HCT116 (cell line): Measurements from ENCODE around the gene DIPK1B. TPM values are rescaled to one million over a fixed set of nuclear protein-coding genes. Genes with fewer than 3 reads are reported as not detected.
A peak's percentile ranks its signal among the peaks of the same experiment; 100 is the strongest.

ENCODE experiments used
- ATAC-seq: fragments of 200-7000 bp; cut with Tn5 transposase; 2 replicates; pipeline ENCODE4 v1.9.1; 2020; ENCODE audit warnings: mild to moderate bottlenecking, moderate library complexity
- BruUV-seq: library from RNA; stranded (reverse); fragments of 400-500 nt; replicated peaks from 2 replicates; lab custom pipeline; 2021; lab: Mats Ljungman, UMichigan
- CTCF ChIA-PET: fragments of 300-600 bp; sonication (Branson Sonifier 250); formaldehyde crosslinking; loops from one replicate; lab custom pipeline; 2021; ENCODE audit warnings: antibody characterized with exemption; lab: Charles Lee
- POLR2A ChIA-PET: fragments of 300-600, 350-600 bp; sonication (Branson Sonifier 250); formaldehyde crosslinking; loops from one replicate; lab custom pipeline; 2021; ENCODE audit warnings: antibody characterized with exemption; lab: Charles Lee
- RAD21 ChIA-PET, 2 experiments: fragments of 300-600 bp; sonication (Branson Sonifier 250); formaldehyde crosslinking; loops; one replicate each; lab custom pipeline; 2023; ENCODE audit warnings: low total read pairs in 2 of 2; ENCODE audit not compliant: uncharacterized antibody in 2 of 2, unreplicated experiment in 2 of 2, low non-redundant PET in 1 of 2; lab: Charles Lee
- DNase-seq: peaks from one replicate; pipeline ENCODE4 v3.0.0-alpha.2; 2010; ENCODE audit warnings: low read depth, low spot score
- H2AFZ ChIP-seq: fragments of 200-600 bp; shearing (Covaris generic), sonication (generic); 2 replicates; pipeline ENCODE4 v1.6.1; 2017; ENCODE audit warnings: low read depth, mixed run types, mixed read lengths, antibody characterized with exemption, low read length; ENCODE audit not compliant: poor library complexity, severe bottlenecking
- H3K27ac ChIP-seq: 2 replicates; pipeline ENCODE4 v1.5.1; 2012; ENCODE audit warnings: low read depth, low read length
- H3K27me3 ChIP-seq: fragments of 200-600 bp; sonication (generic); 2 replicates; pipeline ENCODE4 v1.6.1; 2016; ENCODE audit warnings: mixed run types, low read length, mixed read lengths; ENCODE audit not compliant: insufficient read depth
- H3K36me3 ChIP-seq, 2 experiments: fragments of 200-500 bp in 1 of 2; fragments of 200-600 bp in 1 of 2; sonication (Bioruptor generic) in 1 of 2; sonication (generic) in 1 of 2; 2 replicates each; pipeline versions ENCODE4 v1.5.1 to v1.6.1; 2014 to 2016; ENCODE audit warnings: low read length in 2 of 2, inconsistent platforms in 1 of 2, mixed read lengths in 1 of 2, mixed run types in 1 of 2; ENCODE audit not compliant: insufficient read depth in 2 of 2, control insufficient read depth in 1 of 2
- H3K4me1 ChIP-seq, 2 experiments: fragments of 200-600 bp in 1 of 2; sonication (generic) in 1 of 2; 2 replicates each; pipeline versions ENCODE4 v1.5.1 to v1.6.1; 2012 to 2017; ENCODE audit warnings: low read length in 2 of 2, inconsistent platforms in 1 of 2, mild to moderate bottlenecking in 1 of 2, mixed read lengths in 1 of 2, mixed run types in 1 of 2, moderate library complexity in 1 of 2; ENCODE audit not compliant: insufficient read depth in 2 of 2, control insufficient read depth in 1 of 2
- H3K4me2 ChIP-seq: fragments of 200-600 bp; sonication (generic); 2 replicates; pipeline ENCODE4 v1.6.1; 2017; ENCODE audit warnings: mixed run types, low read length, mixed read lengths
- H3K4me3 ChIP-seq, 2 experiments: fragments of 200-600 bp in 1 of 2; sonication (generic) in 1 of 2; replicated peaks in 1 of 2; 2 replicates each; pipeline ENCODE4 v1.5.1; 2011 to 2016; ENCODE audit warnings: low read length in 2 of 2, control low read depth in 1 of 2, low read depth in 1 of 2, mild to moderate bottlenecking in 1 of 2, mixed read lengths in 1 of 2, mixed run types in 1 of 2
- H3K79me2 ChIP-seq: fragments of 200-600 bp; sonication (generic); 2 replicates; pipeline ENCODE4 v1.6.1; 2017; ENCODE audit warnings: mild to moderate bottlenecking, mixed run types, low read length, moderate library complexity, mixed read lengths; ENCODE audit not compliant: insufficient read depth
- H3K9ac ChIP-seq: fragments of 200-600 bp; sonication (generic); 2 replicates; pipeline ENCODE4 v1.6.1; 2016; ENCODE audit warnings: low read length, mixed read lengths
- H3K9me2 ChIP-seq: fragments of 200-600 bp; sonication (generic), shearing (Covaris generic); 2 replicates; pipeline ENCODE4 v1.6.1; 2017; ENCODE audit warnings: mixed run types, mild to moderate bottlenecking, moderate library complexity; ENCODE audit not compliant: insufficient read depth
- H3K9me3 ChIP-seq, 2 experiments: fragments of 200-500 bp in 1 of 2; fragments of 200-600 bp in 1 of 2; sonication (Bioruptor generic) in 1 of 2; sonication (generic) in 1 of 2; 2 replicates each; pipeline ENCODE4 v1.6.1; 2014 to 2017; ENCODE audit warnings: low read length in 2 of 2, mixed read lengths in 2 of 2, inconsistent platforms in 1 of 2, low read depth in 1 of 2, mild to moderate bottlenecking in 1 of 2, mixed run types in 1 of 2, moderate library complexity in 1 of 2; ENCODE audit not compliant: control insufficient read depth in 1 of 2, insufficient read depth in 1 of 2
- H4K20me1 ChIP-seq: fragments of 200-600 bp; sonication (generic), shearing (Covaris generic); 2 replicates; pipeline ENCODE4 v1.6.1; 2017; ENCODE audit warnings: mixed run types, mild to moderate bottlenecking, moderate library complexity; ENCODE audit not compliant: insufficient read depth
- CTCF ChIP-seq, 3 experiments: fragments of 200-600 bp in 1 of 3; sonication (generic) in 1 of 3; IDR thresholded peaks in 2 of 3; conservative IDR thresholded peaks in 1 of 3; 2 replicates each; pipeline ENCODE4 v1.5.1; 2012 to 2017; ENCODE audit warnings: low read depth in 2 of 3, low read length in 2 of 3, antibody characterized with exemption in 1 of 3, borderline replicate concordance in 1 of 3, control low read depth in 1 of 3, mild to moderate bottlenecking in 1 of 3, mixed read lengths in 1 of 3, mixed run types in 1 of 3, moderate library complexity in 1 of 3; ENCODE audit not compliant: insufficient read depth in 1 of 3
- EZH2 ChIP-seq: fragments of 200-600 bp; sonication (generic); IDR thresholded peaks from 2 replicates; pipeline ENCODE4 v1.6.1; 2017; ENCODE audit warnings: antibody characterized with exemption, mixed run types
- EZH2phosphoT487 ChIP-seq: fragments of 200-600 bp; IDR thresholded peaks from 2 replicates; pipeline ENCODE4 v1.6.1; 2018; ENCODE audit warnings: antibody characterized with exemption, borderline replicate concordance
- JUND ChIP-seq: IDR thresholded peaks from 2 replicates; pipeline ENCODE4 v1.6.1; 2012
- RAD21 ChIP-seq: IDR thresholded peaks from 2 replicates; pipeline ENCODE4 v1.6.1; 2012; ENCODE audit warnings: low read depth, mild to moderate bottlenecking
- REST ChIP-seq: IDR thresholded peaks from 2 replicates; pipeline ENCODE4 v1.6.1; 2012; ENCODE audit warnings: low read depth
- SP1 ChIP-seq: IDR thresholded peaks from 2 replicates; pipeline ENCODE4 v1.6.1; 2012; ENCODE audit warnings: low read depth
- SRF ChIP-seq: IDR thresholded peaks from 2 replicates; pipeline ENCODE4 v1.6.1; 2012; ENCODE audit warnings: low read depth
- TCF7L2 ChIP-seq: IDR thresholded peaks from 2 replicates; pipeline ENCODE4 v1.7.0; 2011; ENCODE audit warnings: borderline replicate concordance, inconsistent platforms; ENCODE audit not compliant: insufficient read depth, insufficient read length; ENCODE audit errors: extremely low read depth
- ZFX ChIP-seq: fragments of 450-650 bp; IDR thresholded peaks from 2 replicates; pipeline ENCODE4 v1.6.1; 2017
- ZNF274 ChIP-seq: fragments of 200-500 bp; sonication (Bioruptor generic); IDR thresholded peaks from 2 replicates; pipeline ENCODE4 v1.6.1; 2014; ENCODE audit warnings: mild to moderate bottlenecking, low read depth, low read length, inconsistent platforms
- intact Hi-C: fragments of 100-400 bp; cut with micrococcal nuclease; formaldehyde crosslinking; loops from 2 replicates; pipeline ENCODE4 v1.10.0; 2022
- total RNA-seq: library from RNA; stranded (reverse); gene quantifications from one replicate; pipeline ENCODE4 v1.2.1, GENCODE V29; 2021; ENCODE audit not compliant: unreplicated experiment

Gene DIPK1B
- total RNA-seq, 1 experiment from 2014 or later, result 15.6 TPM

- Histone ChIP-seq H3K4me3 (no peak overlapping the region), H3K4me2 (no peak overlapping the region), H3K4me1 (peaks cover 0 to 33% of the 10 kb centered on the region in 2 experiments; a peak in 2 of 4 replicates), H3K27me3 (no peaks in the 10 kb centered on the region)
- no peak for ATAC-seq
- RAD21 ChIA-PET, result no interaction called here
- no peak for TF ChIP-seq CTCF (IDR thresholded peaks at IDR 0.05 in 2 of 3, conservative IDR thresholded peaks at IDR 0.05 in 1 of 3; ENCODE audit: borderline replicate concordance in 1 of 3, insufficient read depth in 1 of 3, low read depth in 2 of 3, low read length in 2 of 3)
- no peak for TF ChIP-seq RAD21
- TF ChIP-seq SP1, result no peak
- no peak for TF ChIP-seq EZH2
- TF ChIP-seq JUND, result no peak
- no peak for TF ChIP-seq EZH2phosphoT487
- TF ChIP-seq REST, result no peak
- TF ChIP-seq SRF, result no peak
- no peak for TF ChIP-seq ZNF274
- no peak for TF ChIP-seq TCF7L2
- TF ChIP-seq ZFX, result no peak
- TF ChIP-seq, all 23 proteins: peak for 0
- Histone ChIP-seq H3K79me2 (0 out of 2 replicates have a peak, but pooled peaks cover 1% of the 10 kb centered on the region), H3K9me2 (no peaks in the 10 kb centered on the region), H2AFZ (no peak overlapping the region), H3K9me3 (no peaks in the 10 kb centered on the region), H3K27ac (peak overlapping the region; percentile 10; the same call in 1 of the 2 replicates), H3K9ac (no peak overlapping the region), H3K36me3 (peaks cover 0 to 7% of the 10 kb centered on the region in 2 experiments; a peak in 2 of 4 replicates), H4K20me1 (no peaks in the 10 kb centered on the region)
- intact Hi-C loops, result no loop called here
- CTCF ChIA-PET, result interaction anchor here (1.1 to 2.3 kb wide), 3 partner anchors 8 to 310 kb away, joined by 3 to 18 read pairs (median 4); partner anchors contain the start of gene DNLZ
- DNase-seq, result no peak
- TSS peak; percentile 69 for BruUV-seq
- POLR2A ChIA-PET, result no interaction called here
Measured at GRCh38 chr9:136673088-136673974, 39.0 kb upstream of the DIPK1B start.
